HG02759 (cell line): ENCODE measurements around the gene LBHD1.
"Not testable (repeated sequence)": the region's sequence is repeated elsewhere in the genome, so short reads cannot be mapped to it uniquely, and the experiment has no call there.

Experiments
- ATAC-seq: cut with Tn5 transposase; IDR thresholded peaks from one replicate; pipeline ENCODE4 v1.9.1; 2021; ENCODE audit warnings: mild to moderate bottlenecking, moderate library complexity; ENCODE audit not compliant: unreplicated experiment

Gene LBHD1

GRCh38 chr11:62621567-62622470 lies 50.2 kb downstream of the LBHD1 start, which contains the start of gene B3GAT3:
TSS of gene B3GAT3 (minus strand) at chr11:62621986. CDS start at chr11:62621947, 39 bp downstream.
- peak; percentile 97 for ATAC-seq

DNA sequence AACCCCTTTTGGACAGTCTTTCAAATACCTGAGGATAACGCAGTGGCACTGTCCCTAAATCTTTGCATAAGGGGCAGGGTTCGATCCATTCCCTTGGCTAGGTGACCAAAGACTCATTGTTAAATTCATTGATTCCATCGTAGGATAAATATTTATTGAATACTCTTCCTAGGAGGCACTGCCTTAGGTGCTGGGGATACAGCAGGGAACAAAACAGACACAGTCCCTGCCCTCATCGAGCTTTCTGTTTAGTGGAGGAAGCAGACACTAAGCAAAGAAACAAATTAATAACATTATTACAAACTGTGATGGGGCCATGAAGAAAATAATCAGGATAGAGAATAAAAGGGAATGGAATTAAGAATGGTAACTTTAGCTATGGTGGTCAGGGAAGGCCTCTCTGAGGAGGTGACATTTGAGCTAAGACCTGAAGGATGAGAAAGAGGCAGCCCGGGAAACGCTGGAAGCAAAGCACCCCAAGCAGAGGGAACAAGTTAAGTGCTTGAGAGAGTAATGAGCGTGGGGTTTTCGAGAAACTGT lies 51.0 kb downstream of the LBHD1 start:
- ATAC-seq = no peak

DNA sequence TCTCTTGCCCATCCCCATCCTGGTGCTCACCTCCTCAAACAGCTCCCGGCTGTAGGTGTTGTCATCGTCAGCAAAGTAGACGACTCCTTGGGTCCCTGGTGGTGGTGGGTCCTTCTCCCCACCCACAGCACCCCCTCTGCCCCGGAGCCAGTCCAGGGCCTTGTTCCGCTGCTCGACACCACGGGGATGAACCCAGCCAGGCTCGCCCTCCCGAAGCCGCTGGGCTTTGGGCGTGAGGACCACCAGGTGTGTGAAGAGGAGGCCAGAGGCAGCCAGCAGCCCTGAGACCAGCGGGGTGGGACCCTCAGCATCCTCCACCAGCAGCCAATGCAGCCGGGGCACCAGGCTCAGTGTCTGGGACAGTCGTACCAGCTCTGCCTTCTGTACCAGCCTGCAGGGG lies 55.1 kb downstream of the LBHD1 start:
- not testable (repeated sequence) for ATAC-seq

DNA sequence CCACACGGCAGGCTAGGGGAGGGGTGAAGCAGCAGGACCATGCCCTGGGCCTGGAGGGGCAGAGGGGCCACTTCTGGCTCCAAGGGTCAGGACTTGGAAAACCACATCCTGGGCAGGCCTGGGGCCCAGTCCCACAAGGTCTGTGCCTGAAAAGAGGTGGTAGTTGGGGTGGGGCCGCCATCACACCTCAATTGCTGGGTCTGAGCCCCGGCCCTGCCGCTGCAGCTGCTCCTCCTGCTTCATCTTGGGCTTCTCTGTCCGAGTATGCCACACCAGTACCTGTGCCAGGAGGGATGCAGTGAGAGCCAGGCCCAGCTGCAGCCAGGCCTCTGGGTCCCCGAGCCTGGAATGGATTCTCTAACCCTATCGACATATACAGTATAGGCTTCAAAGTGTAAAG lies 56.5 kb downstream of the LBHD1 start:
- no peak for ATAC-seq

GRCh38 chr11:62614275-62614674 lies 57.8 kb downstream of the LBHD1 start:
- ATAC-seq = no peak

GRCh38 chr11:62613291-62613778 lies 58.7 kb downstream of the LBHD1 start:
- ATAC-seq = no peak
